ENCODE measurements around the gene MICAL3.

DNA sequence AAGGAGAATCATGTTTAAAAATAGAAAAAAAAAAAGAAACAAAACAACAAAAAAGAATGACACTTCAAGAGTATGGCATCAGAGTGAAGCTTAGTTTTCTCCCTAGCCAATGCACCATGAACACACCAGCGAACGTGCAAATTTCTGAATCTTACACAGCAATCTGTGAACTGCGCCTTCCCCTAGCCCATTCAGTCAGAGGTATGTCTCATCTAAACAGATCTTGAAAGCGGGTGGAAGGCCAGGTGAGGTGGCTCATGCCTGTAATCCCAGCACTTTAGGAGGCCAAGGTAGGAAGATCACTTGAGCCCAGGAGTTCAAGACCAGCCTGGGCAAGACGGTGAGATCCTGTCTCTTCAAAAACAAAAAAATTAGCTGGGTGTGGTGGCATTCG is 113.1 kb downstream of the MICAL3 start:
- TF ChIP-seq, protein P1, sequence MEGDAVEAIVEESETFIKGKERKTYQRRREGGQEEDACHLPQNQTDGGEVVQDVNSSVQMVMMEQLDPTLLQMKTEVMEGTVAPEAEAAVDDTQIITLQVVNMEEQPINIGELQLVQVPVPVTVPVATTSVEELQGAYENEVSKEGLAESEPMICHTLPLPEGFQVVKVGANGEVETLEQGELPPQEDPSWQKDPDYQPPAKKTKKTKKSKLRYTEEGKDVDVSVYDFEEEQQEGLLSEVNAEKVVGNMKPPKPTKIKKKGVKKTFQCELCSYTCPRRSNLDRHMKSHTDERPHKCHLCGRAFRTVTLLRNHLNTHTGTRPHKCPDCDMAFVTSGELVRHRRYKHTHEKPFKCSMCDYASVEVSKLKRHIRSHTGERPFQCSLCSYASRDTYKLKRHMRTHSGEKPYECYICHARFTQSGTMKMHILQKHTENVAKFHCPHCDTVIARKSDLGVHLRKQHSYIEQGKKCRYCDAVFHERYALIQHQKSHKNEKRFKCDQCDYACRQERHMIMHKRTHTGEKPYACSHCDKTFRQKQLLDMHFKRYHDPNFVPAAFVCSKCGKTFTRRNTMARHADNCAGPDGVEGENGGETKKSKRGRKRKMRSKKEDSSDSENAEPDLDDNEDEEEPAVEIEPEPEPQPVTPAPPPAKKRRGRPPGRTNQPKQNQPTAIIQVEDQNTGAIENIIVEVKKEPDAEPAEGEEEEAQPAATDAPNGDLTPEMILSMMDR (IDR thresholded peaks at IDR 0.05): no peak
- TF ChIP-seq ZFX (IDR thresholded peaks at IDR 0.05; ENCODE audit: borderline replicate concordance): no peak
